ENCODE measurements around the gene FIGNL1.

Gene FIGNL1

GRCh38 chr7:50426280-50427045 lies 23.7 kb downstream of the FIGNL1 start:
- no peak for DNase-seq

GRCh38 chr7:50425318-50425717 lies 24.8 kb downstream of the FIGNL1 start:
- no peak for DNase-seq

- DNase-seq = no peak
These were observed 26.3 kb downstream of the FIGNL1 start for GRCh38 chr7:50423860-50424259.

GRCh38 chr7:50422858-50423257 lies 27.3 kb downstream of the FIGNL1 start:
- no peak for DNase-seq

GRCh38 chr7:50421043-50421442 lies 29.1 kb downstream of the FIGNL1 start:
- no peak for DNase-seq

- no peak for DNase-seq
These were observed 31.4 kb downstream of the FIGNL1 start for GRCh38 chr7:50418526-50419290.

- DNase-seq = peak; percentile 75
These were observed 32.0 kb downstream of the FIGNL1 start for GRCh38 chr7:50418086-50418515.

- no peak for DNase-seq
These were observed 33.5 kb downstream of the FIGNL1 start for GRCh38 chr7:50416527-50417182.

GRCh38 chr7:50415844-50416364 lies 34.2 kb downstream of the FIGNL1 start:
- no peak for DNase-seq

- DNase-seq = no peak
These were observed 36.6 kb downstream of the FIGNL1 start for GRCh38 chr7:50413561-50413960.

GRCh38 chr7:50412973-50413372 lies 37.2 kb downstream of the FIGNL1 start:
- no peak for DNase-seq

- no peak for DNase-seq
These were observed 38.8 kb downstream of the FIGNL1 start for GRCh38 chr7:50411332-50411731.

GRCh38 chr7:50409856-50410745 lies 40.0 kb downstream of the FIGNL1 start:
- DNase-seq = no peak

GRCh38 chr7:50406935-50407334 lies 43.2 kb downstream of the FIGNL1 start:
- no peak for DNase-seq

- DNase-seq = no peak
These were observed 44.9 kb downstream of the FIGNL1 start for GRCh38 chr7:50405221-50405620.

GRCh38 chr7:50404392-50404791 lies 45.8 kb downstream of the FIGNL1 start:
- DNase-seq = no peak

- no peak for DNase-seq
These were observed 50.0 kb downstream of the FIGNL1 start for GRCh38 chr7:50400114-50400513.

- no peak for DNase-seq
These were observed 50.5 kb downstream of the FIGNL1 start for GRCh38 chr7:50399635-50400034.

- DNase-seq = no peak
These were observed 50.9 kb downstream of the FIGNL1 start for GRCh38 chr7:50399206-50399605.

GRCh38 chr7:50397971-50398324 lies 52.2 kb downstream of the FIGNL1 start:
- no peak for DNase-seq

- DNase-seq = no peak
These were observed 52.7 kb downstream of the FIGNL1 start for GRCh38 chr7:50397320-50397970.

- no peak for DNase-seq
These were observed 53.3 kb downstream of the FIGNL1 start for GRCh38 chr7:50396856-50397255.

Measured in EL (cell line).